Fibroblast of villous mesenchyme (primary cell): ENCODE measurements around the gene IL4. TPM values are rescaled to one million over a fixed set of nuclear protein-coding genes. Genes with fewer than 3 reads are reported as not detected.

Source experiments
- DNase-seq: peaks from one replicate; pipeline ENCODE4 v3.0.0-alpha.2; 2010; ENCODE audit warnings: low read depth
- H3K4me3 ChIP-seq: 2 replicates; pipeline ENCODE4 v1.5.1; 2011; ENCODE audit warnings: low read depth, mild to moderate bottlenecking, low read length
- CTCF ChIP-seq: IDR thresholded peaks from 2 replicates; pipeline ENCODE4 v1.5.1; 2012; ENCODE audit warnings: low read depth, mild to moderate bottlenecking, low read length; ENCODE audit not compliant: insufficient read depth
- total RNA-seq: library from RNA; depleted of rRNA; stranded (reverse); fragments of >200 nt; gene quantifications from 2 replicates; pipeline ENCODE4 v1.2.3, GENCODE V29; 2012

Gene IL4
- total RNA-seq, 1 donor: not detected

DNA sequence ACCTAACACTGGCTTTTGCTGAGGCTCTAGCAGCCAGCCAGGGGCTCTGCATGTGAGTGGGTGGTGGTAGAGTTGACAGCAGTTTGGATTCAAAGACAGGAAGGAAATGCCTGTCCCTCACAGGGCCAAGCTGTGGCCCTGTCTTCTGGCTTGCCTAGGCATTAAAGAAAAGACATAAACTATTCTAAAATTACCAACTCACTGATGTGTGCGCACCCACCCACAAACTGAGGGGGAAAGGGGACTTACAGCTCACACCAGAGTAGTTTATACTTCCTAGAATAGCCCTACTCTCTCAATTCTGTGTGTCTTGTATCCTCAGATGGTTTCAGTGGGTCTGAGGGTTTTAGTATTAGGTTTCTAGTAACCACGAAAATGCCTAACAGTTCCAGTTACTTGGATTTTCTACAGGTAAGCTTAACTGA lies 34.1 kb upstream of the IL4 start:
- no peak for DNase-seq
- no peak for TF ChIP-seq CTCF
- no peak overlapping the region for H3K4me3 ChIP-seq

DNA sequence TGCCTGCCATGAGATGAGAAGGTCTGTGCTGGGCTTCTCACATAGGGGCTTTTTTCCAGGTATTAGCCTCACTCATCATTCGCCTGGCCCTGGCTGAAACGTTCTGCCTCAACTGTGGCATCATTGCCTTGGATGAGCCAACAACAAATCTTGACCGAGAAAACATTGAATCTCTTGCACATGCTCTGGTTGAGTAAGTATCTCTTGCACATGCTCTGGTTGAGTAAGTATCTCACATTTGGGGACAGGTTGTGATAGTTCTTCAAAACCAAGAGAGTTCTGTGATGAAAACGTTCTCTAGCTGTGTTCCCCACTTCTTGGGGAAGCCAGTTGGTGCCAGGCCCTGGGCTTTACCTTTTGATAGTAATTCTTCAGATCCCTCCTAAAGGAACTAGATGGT lies 33.2 kb upstream of the IL4 start:
- H3K4me3 ChIP-seq: no peak overlapping the region
- no peak for DNase-seq
- TF ChIP-seq CTCF: no peak

DNA sequence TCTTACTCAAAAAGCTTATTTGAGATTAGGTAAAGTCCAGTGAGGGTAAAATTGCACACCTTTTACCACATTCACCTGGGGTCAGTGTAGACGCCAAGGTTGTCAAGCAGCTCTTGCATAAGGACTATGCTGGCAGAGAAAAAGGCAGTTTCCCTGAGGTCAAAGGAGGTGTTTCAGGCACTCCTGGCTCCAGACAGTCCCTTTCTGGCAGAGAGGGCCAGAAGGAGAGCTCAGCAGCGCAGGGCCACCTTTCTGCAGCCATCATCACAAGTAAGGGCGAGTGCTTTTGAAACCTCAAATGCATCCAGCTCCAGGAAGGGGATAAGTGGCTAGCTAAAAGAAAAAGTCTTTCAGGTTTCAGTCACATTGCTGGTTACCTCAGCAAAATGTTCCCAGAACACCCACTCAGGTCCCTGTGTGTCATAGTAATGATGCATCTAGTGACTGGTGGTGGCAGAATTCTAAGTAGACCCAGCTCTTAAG lies 32.5 kb upstream of the IL4 start:
- TF ChIP-seq CTCF: no peak
- no peak for DNase-seq
- H3K4me3 ChIP-seq: no peak overlapping the region

DNA sequence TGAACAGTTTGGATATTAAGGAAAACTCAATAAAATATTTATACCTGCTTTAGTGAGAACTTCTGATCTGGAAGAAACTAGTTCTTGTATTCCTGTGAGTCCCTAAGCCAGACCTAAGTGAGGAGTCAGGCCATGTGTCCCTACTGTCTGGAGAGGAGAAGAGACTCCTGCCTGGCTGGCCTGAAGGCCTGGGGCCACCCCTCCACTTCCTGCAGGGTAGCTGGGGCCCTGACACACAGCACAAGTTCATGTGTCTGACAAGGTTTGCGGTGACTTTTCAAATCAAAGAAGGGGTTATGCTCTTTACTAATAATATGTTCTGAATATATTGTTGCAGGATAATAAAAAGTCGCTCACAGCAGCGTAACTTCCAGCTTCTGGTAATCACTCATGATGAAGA lies 31.9 kb upstream of the IL4 start:
- no peak for DNase-seq
- no peak overlapping the region for H3K4me3 ChIP-seq
- no peak for TF ChIP-seq CTCF

- no peak for TF ChIP-seq CTCF
- DNase-seq: no peak
- no peak overlapping the region for H3K4me3 ChIP-seq
Observed at GRCh38 chr5:132644177-132644576, 29.6 kb upstream of the IL4 start.

- DNase-seq: no peak
- H3K4me3 ChIP-seq: no peak overlapping the region
- no peak for TF ChIP-seq CTCF
Observed at GRCh38 chr5:132646583-132647266, 27.1 kb upstream of the IL4 start.

- TF ChIP-seq CTCF: no peak
- H3K4me3 ChIP-seq: no peak overlapping the region
- DNase-seq: no peak
Observed at GRCh38 chr5:132647473-132647872, 26.3 kb upstream of the IL4 start.
